Karpas-422 (cell line): ENCODE measurements around the gene CARD14. TPM values are rescaled to one million over a fixed set of nuclear protein-coding genes. Genes with fewer than 3 reads are reported as not detected.
"Not testable (repeated sequence)": the region's sequence is repeated elsewhere in the genome, so short reads cannot be mapped to it uniquely, and the experiment has no call there.

ENCODE experiments used
- DNase-seq: peaks from one replicate; pipeline ENCODE4 v3.0.0-alpha.2; 2015
- H2AFZ ChIP-seq: fragments of 200-600 bp; sonication (generic); 2 replicates; pipeline ENCODE4 v1.6.1; 2014; ENCODE audit warnings: antibody characterized with exemption, low read length, mixed read lengths
- H3K27ac ChIP-seq: fragments of 200-600 bp; sonication (generic); 2 replicates; pipeline ENCODE4 v1.5.1; 2014; ENCODE audit warnings: mild to moderate bottlenecking, low read length, moderate library complexity
- H3K27me3 ChIP-seq: fragments of 200-600 bp; sonication (generic); 2 replicates; pipeline ENCODE4 v1.6.1; 2014; ENCODE audit warnings: low read length, mixed read lengths
- H3K36me3 ChIP-seq: fragments of 200-600 bp; sonication (generic); 2 replicates; pipeline ENCODE4 v1.6.1; 2014; ENCODE audit warnings: low read length, mixed read lengths; ENCODE audit not compliant: insufficient read depth
- H3K4me1 ChIP-seq: fragments of 200-600 bp; sonication (generic); 2 replicates; pipeline ENCODE4 v1.6.1; 2014; ENCODE audit warnings: mild to moderate bottlenecking, low read length, mixed read lengths
- H3K4me2 ChIP-seq: fragments of 200-600 bp; sonication (generic); 2 replicates; pipeline ENCODE4 v1.6.1; 2014; ENCODE audit warnings: low read length, low read depth, mild to moderate bottlenecking; ENCODE audit not compliant: poor library complexity, severe bottlenecking
- H3K4me3 ChIP-seq: fragments of 200-600 bp; sonication (generic); 2 replicates; pipeline ENCODE4 v1.5.1; 2014; ENCODE audit warnings: mild to moderate bottlenecking, antibody characterized with exemption, low read length, mixed read lengths
- H3K79me2 ChIP-seq: fragments of 200-600 bp; sonication (generic); 2 replicates; pipeline ENCODE4 v1.6.1; 2014; ENCODE audit warnings: mild to moderate bottlenecking, low read length, mixed read lengths
- H3K9ac ChIP-seq: fragments of 200-600 bp; sonication (generic); 2 replicates; pipeline ENCODE4 v1.6.0; 2014; ENCODE audit warnings: low read length
- H3K9me2 ChIP-seq: fragments of 200-600 bp; sonication (generic), shearing (Covaris generic); replicated peaks from 2 replicates; pipeline ENCODE4 v1.6.0; 2014; ENCODE audit warnings: mild to moderate bottlenecking, low read length, moderate library complexity; ENCODE audit not compliant: insufficient read depth
- H3K9me3 ChIP-seq: fragments of 300-700, 200-600 bp; sonication (generic); 2 replicates; pipeline ENCODE4 v1.6.1; 2014; ENCODE audit warnings: low read length, mixed read lengths
- H4K20me1 ChIP-seq: fragments of 200-600 bp; sonication (generic); 2 replicates; pipeline ENCODE4 v1.6.1; 2014; ENCODE audit warnings: mild to moderate bottlenecking, antibody characterized with exemption, low read length, low read depth; ENCODE audit not compliant: insufficient read depth
- total RNA-seq: library from RNA; depleted of rRNA; stranded (reverse); fragments of >200 nt; shearing (Covaris generic); gene quantifications from 2 replicates; pipeline ENCODE4 v1.2.3, GENCODE V29; 2014; ENCODE audit warnings: low replicate concordance

CARD14 gene
- total RNA-seq, 1 experiment from 2014 or later, result not detected

- H3K79me2 ChIP-seq, H3K9ac ChIP-seq, DNase-seq, H3K4me2 ChIP-seq, H3K9me3 ChIP-seq, H4K20me1 ChIP-seq, H3K4me3 ChIP-seq, H2AFZ ChIP-seq, H3K27ac ChIP-seq, H3K27me3 ChIP-seq, H3K36me3 ChIP-seq, H3K4me1 ChIP-seq, H3K9me2 ChIP-seq: not testable (repeated sequence)
Observed at GRCh38 chr17:80155600-80155999, 14.2 kb upstream of the CARD14 start.

DNA sequence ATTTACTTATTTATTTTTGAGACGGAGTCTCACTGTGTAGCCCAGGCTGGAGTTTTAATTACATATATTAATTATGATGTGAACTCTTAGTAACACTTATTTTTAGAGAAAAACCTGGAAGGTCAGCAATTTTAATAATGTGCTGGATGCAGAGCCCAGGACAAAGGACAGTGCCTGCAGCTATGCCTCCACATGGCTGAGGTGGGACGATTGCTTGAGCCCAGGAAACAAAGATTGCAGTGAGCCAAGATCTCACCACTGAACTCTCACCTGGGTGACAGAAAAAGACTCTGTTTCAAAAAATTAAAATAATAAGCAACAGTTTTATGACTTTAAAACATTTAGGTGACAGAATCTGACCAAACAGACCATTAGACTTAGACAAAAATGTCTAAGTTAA lies 11.0 kb upstream of the CARD14 start:
- no peak overlapping the region for H3K4me3 ChIP-seq
- no peaks in the 10 kb centered on the region for H3K9me2 ChIP-seq
- H3K27me3 ChIP-seq, result no peaks in the 10 kb centered on the region
- no peak for DNase-seq
- H3K79me2 ChIP-seq, result no peaks in the 10 kb centered on the region
- H3K4me1 ChIP-seq, result no peaks in the 10 kb centered on the region
- H3K27ac ChIP-seq, result no peak overlapping the region
- no peak overlapping the region for H3K4me2 ChIP-seq
- H3K9ac ChIP-seq, result no peak overlapping the region
- no peaks in the 10 kb centered on the region for H4K20me1 ChIP-seq
- no peaks in the 10 kb centered on the region for H3K36me3 ChIP-seq
- H2AFZ ChIP-seq, result no peak overlapping the region
- H3K9me3 ChIP-seq, result 0 out of 2 replicates have a peak, but pooled peaks cover 5% of the 10 kb centered on the region

DNA sequence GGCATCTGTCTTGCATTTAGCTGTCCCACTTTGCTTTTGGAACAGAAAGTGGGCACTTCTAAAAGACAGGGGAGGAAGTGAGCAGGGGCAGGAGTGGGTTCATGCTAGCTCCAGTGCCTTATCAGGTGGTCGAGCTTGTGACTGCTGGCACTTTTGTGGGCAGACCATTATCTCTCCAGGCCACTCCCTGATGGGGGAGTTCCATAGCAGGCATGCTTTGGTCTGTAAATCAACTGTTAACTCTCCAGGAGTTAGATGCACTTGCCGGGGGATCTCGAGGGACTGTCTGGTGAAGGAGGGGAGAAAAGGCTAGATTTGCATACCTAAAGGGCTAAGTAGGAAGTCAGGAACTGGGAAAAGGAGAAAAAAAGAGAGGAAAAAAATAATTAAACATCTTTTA lies 9.3 kb upstream of the CARD14 start:
- DNase-seq, result no peak

DNA sequence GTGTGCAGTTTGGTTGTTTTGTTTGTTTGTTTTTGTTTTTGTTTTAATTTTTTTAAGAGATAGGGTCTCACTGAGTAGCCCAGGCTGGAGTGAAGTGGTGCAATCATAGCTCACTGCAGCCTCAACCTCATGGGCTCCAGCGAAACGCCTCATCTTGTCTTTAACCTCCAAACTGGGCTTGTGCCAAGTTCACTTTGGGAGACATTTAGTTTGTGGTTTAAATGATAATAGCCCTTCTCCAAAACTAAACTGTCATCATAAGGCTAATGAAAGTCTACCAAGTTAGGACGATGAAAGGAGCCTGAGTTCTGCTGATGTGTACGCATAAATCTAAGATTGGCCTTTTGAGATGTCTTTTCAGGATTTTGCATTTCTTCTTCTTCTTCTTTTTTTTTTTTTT lies 6.5 kb upstream of the CARD14 start:
- Histone ChIP-seq H3K9me2 (no peaks in the 10 kb centered on the region), H3K4me2 (no peak overlapping the region), H3K9me3 (no peaks in the 10 kb centered on the region), H3K27me3 (no peaks in the 10 kb centered on the region), H3K79me2 (no peaks in the 10 kb centered on the region), H3K4me1 (no peaks in the 10 kb centered on the region), H3K27ac (no peak overlapping the region), H3K4me3 (no peak overlapping the region), H3K9ac (no peak overlapping the region), H3K36me3 (no peaks in the 10 kb centered on the region), H4K20me1 (no peaks in the 10 kb centered on the region), H2AFZ (no peak overlapping the region)
- no peak for DNase-seq

More for the DNA sequence above, 9.3 kb upstream of the CARD14 start:
- H3K9me3 ChIP-seq, result 0 out of 2 replicates have a peak, but pooled peaks cover 5% of the 10 kb centered on the region
- no peaks in the 10 kb centered on the region for H3K27me3 ChIP-seq
- no peaks in the 10 kb centered on the region for H3K36me3 ChIP-seq
- no peaks in the 10 kb centered on the region for H3K79me2 ChIP-seq
- H3K27ac ChIP-seq, result no peak overlapping the region
- H3K4me3 ChIP-seq, result no peak overlapping the region
- H3K4me1 ChIP-seq, result no peaks in the 10 kb centered on the region
- no peak overlapping the region for H3K9ac ChIP-seq
- H2AFZ ChIP-seq, result no peak overlapping the region
- H3K4me2 ChIP-seq, result no peak overlapping the region
- H3K9me2 ChIP-seq, result no peaks in the 10 kb centered on the region
- H4K20me1 ChIP-seq, result no peaks in the 10 kb centered on the region

- Histone ChIP-seq H3K4me3 (no peak overlapping the region), H3K36me3 (no peaks in the 10 kb centered on the region)
- DNase-seq, result no peak
Observed at GRCh38 chr17:80164185-80164584, 5.6 kb upstream of the CARD14 start.

DNA sequence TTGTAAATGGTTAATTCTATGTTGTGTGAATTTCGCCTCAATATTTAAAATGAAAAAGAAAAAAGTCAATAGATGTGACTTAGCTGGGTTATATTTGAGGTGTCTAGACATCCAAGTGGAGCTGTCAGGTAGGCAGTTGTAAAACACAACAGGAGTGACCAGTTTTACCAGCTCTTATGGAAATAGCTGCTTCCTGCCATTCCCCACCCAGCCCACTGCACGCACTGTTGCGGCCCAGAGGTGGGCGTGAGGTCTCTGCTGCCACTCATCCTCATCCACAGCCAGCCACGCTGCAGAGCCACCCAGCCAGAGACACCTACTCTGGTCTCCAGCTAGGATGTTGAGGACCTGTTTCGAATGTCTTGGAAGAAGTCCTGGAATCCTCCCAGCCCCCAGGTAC lies 3.4 kb upstream of the CARD14 start:
- Histone ChIP-seq H3K9me3 (no peaks in the 10 kb centered on the region), H3K9me2 (no peaks in the 10 kb centered on the region), H3K4me3 (no peak overlapping the region)

More at GRCh38 chr17:80164185-80164584, 5.6 kb upstream of the CARD14 start:
- Histone ChIP-seq H3K9ac (no peak overlapping the region), H3K4me2 (no peak overlapping the region), H3K9me2 (no peaks in the 10 kb centered on the region), H3K79me2 (no peaks in the 10 kb centered on the region), H3K27me3 (no peaks in the 10 kb centered on the region), H3K9me3 (no peaks in the 10 kb centered on the region), H3K27ac (no peak overlapping the region), H3K4me1 (no peaks in the 10 kb centered on the region), H4K20me1 (no peaks in the 10 kb centered on the region), H2AFZ (no peak overlapping the region)

GRCh38 chr17:80168371-80168770 lies 1.5 kb upstream of the CARD14 start:
- Histone ChIP-seq H3K4me3 (no peak overlapping the region), H3K79me2 (no peaks in the 10 kb centered on the region), H3K4me1 (no peaks in the 10 kb centered on the region), H3K9ac (no peak overlapping the region), H4K20me1 (no peaks in the 10 kb centered on the region), H3K27ac (no peak overlapping the region), H3K9me3 (no peaks in the 10 kb centered on the region), H3K27me3 (no peaks in the 10 kb centered on the region), H3K36me3 (no peaks in the 10 kb centered on the region), H3K4me2 (no peak overlapping the region), H3K9me2 (no peaks in the 10 kb centered on the region), H2AFZ (no peak overlapping the region)
- no peak for DNase-seq

More for the DNA sequence above, 3.4 kb upstream of the CARD14 start:
- no peaks in the 10 kb centered on the region for H3K36me3 ChIP-seq
- no peak overlapping the region for H3K4me2 ChIP-seq
- H3K79me2 ChIP-seq, result no peaks in the 10 kb centered on the region
- no peak overlapping the region for H2AFZ ChIP-seq
- H4K20me1 ChIP-seq, result no peaks in the 10 kb centered on the region
- H3K27ac ChIP-seq, result no peak overlapping the region
- no peak overlapping the region for H3K9ac ChIP-seq
- no peaks in the 10 kb centered on the region for H3K4me1 ChIP-seq
- no peaks in the 10 kb centered on the region for H3K27me3 ChIP-seq
- no peak for DNase-seq

DNA sequence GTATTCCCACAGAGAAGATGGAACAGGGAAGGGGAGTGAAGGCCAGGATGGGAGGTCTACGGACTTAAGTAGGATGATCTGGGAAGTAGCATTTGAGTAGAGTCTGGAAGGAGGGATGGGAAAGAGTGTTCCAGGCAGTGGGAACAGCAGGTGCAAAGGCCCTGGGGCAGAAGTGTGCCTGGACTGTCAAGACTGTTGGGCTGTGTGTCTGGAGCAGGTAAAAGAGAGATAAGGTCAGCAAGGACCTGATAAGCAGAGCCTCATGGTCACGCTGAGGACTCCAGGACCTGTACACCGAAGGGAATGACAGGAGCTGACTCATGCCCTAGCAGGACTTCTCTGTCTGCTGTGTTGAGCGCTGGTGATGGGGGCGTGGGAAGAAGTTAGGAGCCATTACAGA lies 723 bp upstream of the CARD14 start:
- no peak overlapping the region for H2AFZ ChIP-seq
- no peak overlapping the region for H3K4me3 ChIP-seq
- no peaks in the 10 kb centered on the region for H3K9me2 ChIP-seq
- H3K9ac ChIP-seq, result no peak overlapping the region
- no peak overlapping the region for H3K4me2 ChIP-seq
- no peaks in the 10 kb centered on the region for H3K36me3 ChIP-seq
- no peaks in the 10 kb centered on the region for H3K79me2 ChIP-seq
- no peaks in the 10 kb centered on the region for H3K9me3 ChIP-seq
- no peaks in the 10 kb centered on the region for H3K27me3 ChIP-seq
- no peak overlapping the region for H3K27ac ChIP-seq
- no peak for DNase-seq
- no peaks in the 10 kb centered on the region for H4K20me1 ChIP-seq
- no peaks in the 10 kb centered on the region for H3K4me1 ChIP-seq

GRCh38 chr17:80171681-80172080 lies 1.9 kb downstream of the CARD14 start:
- Histone ChIP-seq H3K4me3 (no peak overlapping the region), H3K4me1 (no peaks in the 10 kb centered on the region), H3K9me2 (no peaks in the 10 kb centered on the region), H3K36me3 (no peaks in the 10 kb centered on the region), H3K9me3 (no peaks in the 10 kb centered on the region), H3K4me2 (no peak overlapping the region), H3K27me3 (no peaks in the 10 kb centered on the region), H3K27ac (no peak overlapping the region), H4K20me1 (no peaks in the 10 kb centered on the region), H3K79me2 (no peaks in the 10 kb centered on the region), H2AFZ (no peak overlapping the region), H3K9ac (no peak overlapping the region)
- no peak for DNase-seq
